Measurements from ENCODE around the gene ALG14. TPM values are rescaled to one million over a fixed set of nuclear protein-coding genes. Genes with fewer than 3 reads are reported as not detected.

Gene ALG14
- total RNA-seq, 1 donor from 2014 or later: 5.5 TPM

DNA sequence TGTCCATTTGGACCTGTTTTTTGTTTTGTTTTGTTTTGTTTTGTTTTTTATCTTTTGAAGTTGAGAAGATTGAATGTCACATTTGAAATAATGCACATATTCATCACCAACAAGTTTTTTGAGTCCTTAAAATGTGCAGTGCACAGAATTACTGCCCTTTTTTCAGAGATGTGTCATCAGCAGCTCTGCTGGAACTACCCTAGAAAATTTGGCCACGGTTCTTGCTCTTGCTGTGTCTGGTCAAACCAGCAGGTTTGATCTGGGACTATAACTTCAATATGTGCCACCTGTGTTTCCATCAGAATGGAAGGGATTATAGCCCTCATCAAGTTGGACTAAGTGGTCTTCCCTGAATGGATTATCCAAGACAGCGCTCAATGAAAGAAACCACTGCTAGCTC lies 121.7 kb downstream of the ALG14 start:
- no peak overlapping the region for H3K27ac Mint-ChIP-seq (ENCODE audit: unreplicated experiment)

GRCh38 chr1:94949681-94950661 lies 122.8 kb downstream of the ALG14 start:
- TF ChIP-seq CTCF (IDR thresholded peaks at IDR 0.05): no peak
- H3K4me1 Mint-ChIP-seq (ENCODE audit: unreplicated experiment): peaks cover 15% of the 10 kb centered on the region
- H3K36me3 Mint-ChIP-seq (ENCODE audit: unreplicated experiment): no peaks in the 10 kb centered on the region
- peaks cover 3% of the 10 kb centered on the region for H3K9me3 Mint-ChIP-seq (ENCODE audit: unreplicated experiment)
- no peak overlapping the region for H3K4me3 Mint-ChIP-seq (ENCODE audit: unreplicated experiment)
- H3K27me3 Mint-ChIP-seq (ENCODE audit: unreplicated experiment): no peaks in the 10 kb centered on the region
- no peak for DNase-seq (ENCODE audit: extremely low spot score, unreplicated experiment)
- H3K27ac Mint-ChIP-seq (ENCODE audit: unreplicated experiment): no peak overlapping the region

More for the DNA sequence above, 121.7 kb downstream of the ALG14 start:
- Mint-ChIP-seq H3K4me1 (ENCODE audit: unreplicated experiment) (peaks cover 18% of the 10 kb centered on the region), H3K4me3 (ENCODE audit: unreplicated experiment) (no peak overlapping the region), H3K36me3 (ENCODE audit: unreplicated experiment) (no peaks in the 10 kb centered on the region), H3K27me3 (ENCODE audit: unreplicated experiment) (no peaks in the 10 kb centered on the region), H3K9me3 (ENCODE audit: unreplicated experiment) (peaks cover 3% of the 10 kb centered on the region)
- DNase-seq (ENCODE audit: extremely low spot score, unreplicated experiment): no peak
- TF ChIP-seq CTCF (IDR thresholded peaks at IDR 0.05): no peak

GRCh38 chr1:94947437-94947836 lies 125.3 kb downstream of the ALG14 start:
- no peak overlapping the region for H3K4me3 Mint-ChIP-seq (ENCODE audit: unreplicated experiment)
- DNase-seq (ENCODE audit: extremely low spot score, unreplicated experiment): no peak
- no peaks in the 10 kb centered on the region for H3K27me3 Mint-ChIP-seq (ENCODE audit: unreplicated experiment)
- no peaks in the 10 kb centered on the region for H3K36me3 Mint-ChIP-seq (ENCODE audit: unreplicated experiment)
- TF ChIP-seq CTCF (IDR thresholded peaks at IDR 0.05): no peak
- no peak overlapping the region for H3K27ac Mint-ChIP-seq (ENCODE audit: unreplicated experiment)
- H3K9me3 Mint-ChIP-seq (ENCODE audit: unreplicated experiment): no peaks in the 10 kb centered on the region
- H3K4me1 Mint-ChIP-seq (ENCODE audit: unreplicated experiment): peaks cover 6% of the 10 kb centered on the region

- no peak overlapping the region for H3K27ac Mint-ChIP-seq (ENCODE audit: unreplicated experiment)
- no peak overlapping the region for H3K4me3 Mint-ChIP-seq (ENCODE audit: unreplicated experiment)
- TF ChIP-seq CTCF (IDR thresholded peaks at IDR 0.05): no peak
Measured at GRCh38 chr1:94946886-94947285, 125.9 kb downstream of the ALG14 start.

More at GRCh38 chr1:94946886-94947285, 125.9 kb downstream of the ALG14 start:
- Mint-ChIP-seq H3K9me3 (ENCODE audit: unreplicated experiment) (no peaks in the 10 kb centered on the region), H3K27me3 (ENCODE audit: unreplicated experiment) (no peaks in the 10 kb centered on the region), H3K36me3 (ENCODE audit: unreplicated experiment) (no peaks in the 10 kb centered on the region), H3K4me1 (ENCODE audit: unreplicated experiment) (peaks cover 6% of the 10 kb centered on the region)
- no peak for DNase-seq (ENCODE audit: extremely low spot score, unreplicated experiment)
